Activated naive CD4-positive, alpha-beta T cell treated with anti-CD3 and anti-CD28 coated beads, Interleukin-2, amount 50 U/mL, for 24 hours (primary cell): ENCODE results near the gene LPCAT3.

ENCODE experiments used
- H3K27ac Mint-ChIP-seq: one replicate; pipeline ENCODE4 v1.8.0; 2021; ENCODE audit warnings: mild to moderate bottlenecking, mixed read lengths
- H3K27me3 Mint-ChIP-seq: one replicate; pipeline ENCODE4 v1.8.0; 2021; ENCODE audit warnings: mixed read lengths
- H3K36me3 Mint-ChIP-seq: one replicate; pipeline ENCODE4 v1.8.0; 2021; ENCODE audit warnings: mixed read lengths
- H3K4me1 Mint-ChIP-seq: one replicate; pipeline ENCODE4 v1.8.0; 2021; ENCODE audit warnings: mixed read lengths
- H3K4me3 Mint-ChIP-seq: one replicate; pipeline ENCODE4 v1.8.0; 2021; ENCODE audit warnings: mild to moderate bottlenecking, mixed read lengths
- H3K9me3 Mint-ChIP-seq: one replicate; pipeline ENCODE4 v1.8.0; 2021; ENCODE audit warnings: mixed read lengths

The LPCAT3 gene

GRCh38 chr12:6936194-6936635 lies 82.1 kb downstream of the LPCAT3 start:
- Mint-ChIP-seq H3K36me3 (peaks cover 12% of the 10 kb centered on the region), H3K27me3 (no peaks in the 10 kb centered on the region), H3K27ac (peak overlapping the region; percentile 98), H3K4me1 (peaks cover 61% of the 10 kb centered on the region), H3K4me3 (peak overlapping the region; percentile 92), H3K9me3 (no peaks in the 10 kb centered on the region)

- peak overlapping the region; percentile 98 for H3K27ac Mint-ChIP-seq
- H3K4me1 Mint-ChIP-seq = peaks cover 66% of the 10 kb centered on the region
- H3K27me3 Mint-ChIP-seq = no peaks in the 10 kb centered on the region
Observed at GRCh38 chr12:6935371-6936193, 82.7 kb downstream of the LPCAT3 start.

DNA sequence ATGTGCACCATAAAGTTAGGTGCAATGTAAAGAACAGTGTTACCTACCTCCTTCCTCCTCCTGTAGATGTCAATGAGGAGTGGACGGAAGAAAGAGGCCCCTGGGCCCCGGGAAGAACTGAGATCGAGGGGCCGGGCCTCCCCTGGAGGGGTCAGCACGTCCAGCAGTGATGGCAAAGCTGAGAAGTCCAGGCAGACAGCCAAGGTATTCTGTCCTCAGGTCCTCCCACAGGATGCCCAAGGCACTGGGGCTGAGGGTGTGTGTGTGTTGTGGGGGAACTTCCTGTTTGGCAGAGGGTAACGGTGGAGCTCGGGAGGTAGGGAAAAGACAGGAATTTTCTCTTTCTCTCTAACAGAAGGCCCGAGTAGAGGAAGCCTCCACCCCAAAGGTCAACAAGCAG lies 84.2 kb downstream of the LPCAT3 start:
- peaks cover 72% of the 10 kb centered on the region for H3K4me1 Mint-ChIP-seq
- no peaks in the 10 kb centered on the region for H3K9me3 Mint-ChIP-seq
- peaks cover 9% of the 10 kb centered on the region for H3K36me3 Mint-ChIP-seq
- H3K4me3 Mint-ChIP-seq = peak overlapping the region; percentile 20
- H3K27me3 Mint-ChIP-seq = no peaks in the 10 kb centered on the region
- peak overlapping the region; percentile 79 for H3K27ac Mint-ChIP-seq

More at GRCh38 chr12:6935371-6936193, 82.7 kb downstream of the LPCAT3 start:
- Mint-ChIP-seq H3K9me3 (no peaks in the 10 kb centered on the region), H3K4me3 (peak overlapping the region; percentile 92), H3K36me3 (peaks cover 11% of the 10 kb centered on the region)

DNA sequence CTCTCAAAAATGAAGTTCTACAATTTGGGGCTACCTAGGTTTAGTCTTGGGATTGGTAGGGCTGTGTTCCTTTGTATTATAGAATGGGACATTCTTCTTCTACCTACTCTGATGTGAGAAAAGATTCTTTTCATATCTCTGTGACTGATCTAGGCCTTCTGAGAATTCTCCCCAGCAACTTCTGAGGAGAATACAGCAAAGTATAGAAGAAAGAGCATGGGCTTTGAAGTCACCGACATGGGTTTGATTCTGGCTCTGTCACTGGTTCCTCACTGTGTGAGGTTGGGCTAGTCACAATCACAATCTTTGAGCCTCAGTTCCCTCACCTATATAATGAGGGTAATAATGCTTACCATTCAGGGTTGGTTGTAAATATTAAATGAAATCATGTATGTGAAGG lies 85.5 kb downstream of the LPCAT3 start:
- H3K36me3 Mint-ChIP-seq = peaks cover 8% of the 10 kb centered on the region
- peaks cover 72% of the 10 kb centered on the region for H3K4me1 Mint-ChIP-seq
- no peaks in the 10 kb centered on the region for H3K27me3 Mint-ChIP-seq
- peak overlapping the region; percentile 93 for H3K27ac Mint-ChIP-seq
- no peak overlapping the region for H3K4me3 Mint-ChIP-seq
- no peaks in the 10 kb centered on the region for H3K9me3 Mint-ChIP-seq

GRCh38 chr12:6929466-6930452 lies 88.5 kb downstream of the LPCAT3 start:
- Mint-ChIP-seq H3K36me3 (peaks cover 4% of the 10 kb centered on the region), H3K27me3 (no peaks in the 10 kb centered on the region), H3K9me3 (no peaks in the 10 kb centered on the region), H3K4me3 (peak overlapping the region; percentile 93), H3K27ac (peak overlapping the region; percentile 98), H3K4me1 (peaks cover 62% of the 10 kb centered on the region)

DNA sequence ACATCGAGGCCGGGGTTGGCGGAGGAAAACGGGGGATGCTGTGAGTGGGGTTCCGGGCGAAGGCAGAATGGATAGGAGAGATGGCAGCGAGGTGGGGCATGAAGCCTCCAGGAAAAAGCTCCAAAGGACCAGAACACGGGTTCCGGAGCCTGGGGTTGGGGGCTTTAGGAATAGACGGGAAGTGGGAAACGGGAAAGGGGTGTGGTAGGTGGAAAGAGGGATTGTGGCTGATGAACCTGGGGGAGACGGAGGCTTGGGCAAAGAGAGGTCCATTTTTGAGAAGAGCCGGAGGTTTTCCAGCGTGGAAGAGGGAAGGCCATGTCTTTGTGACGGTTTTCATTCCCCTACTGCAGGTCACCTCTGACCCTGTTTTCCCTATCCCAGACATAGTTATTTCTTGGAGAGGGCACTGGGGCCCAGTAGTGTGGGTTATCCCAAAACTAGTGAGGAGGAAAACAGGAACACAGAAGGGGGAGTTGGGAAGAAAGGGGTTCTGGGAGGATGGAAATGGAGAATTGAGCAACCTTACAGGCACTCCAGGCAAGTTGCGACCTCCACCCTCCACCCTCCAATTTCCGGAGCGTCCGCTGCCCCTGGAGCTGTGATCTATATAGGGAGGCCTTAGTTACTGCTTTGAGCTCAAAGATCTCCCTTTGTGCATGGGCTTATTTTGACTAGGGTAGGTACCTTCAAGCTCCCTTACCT lies 89.4 kb downstream of the LPCAT3 start:
- Mint-ChIP-seq H3K4me3 (peak overlapping the region; percentile 93), H3K27ac (peak overlapping the region; percentile 98), H3K9me3 (no peaks in the 10 kb centered on the region), H3K4me1 (peaks cover 62% of the 10 kb centered on the region), H3K36me3 (no peaks in the 10 kb centered on the region), H3K27me3 (no peaks in the 10 kb centered on the region)

- Mint-ChIP-seq H3K36me3 (no peaks in the 10 kb centered on the region), H3K4me1 (peaks cover 56% of the 10 kb centered on the region), H3K27ac (peak overlapping the region; percentile 98)
Observed at GRCh38 chr12:6928022-6928702, 90.1 kb downstream of the LPCAT3 start.

GRCh38 chr12:6927379-6928021 lies 90.8 kb downstream of the LPCAT3 start, which contains the start of gene ATN1:
Gene ATN1, plus strand, starts transcription at chr12:6927959. Its CDS starts 6,043 bp downstream, at chr12:6934002.
- Mint-ChIP-seq H3K4me1 (peaks cover 51% of the 10 kb centered on the region), H3K36me3 (no peaks in the 10 kb centered on the region), H3K27me3 (no peaks in the 10 kb centered on the region), H3K27ac (peak within 1 kb of the TSS; percentile 98), H3K9me3 (no peaks in the 10 kb centered on the region), H3K4me3 (peak within 1 kb of the TSS; percentile 93)

More at GRCh38 chr12:6928022-6928702, 90.1 kb downstream of the LPCAT3 start:
- Mint-ChIP-seq H3K4me3 (peak overlapping the region; percentile 93), H3K9me3 (no peaks in the 10 kb centered on the region), H3K27me3 (no peaks in the 10 kb centered on the region)
